H9 (cell line): ENCODE results near the gene HOXC13. TPM values are rescaled to one million over a fixed set of nuclear protein-coding genes. Genes with fewer than 3 reads are reported as not detected.

Experiments
- DNase-seq: peaks from one replicate; pipeline ENCODE4 v3.0.0-alpha.2; 2017
- H2AFZ ChIP-seq: one replicate; pipeline ENCODE4 v1.6.1; 2013; ENCODE audit warnings: mild to moderate bottlenecking, low read length, control low read depth, moderate library complexity
- H2AK5ac ChIP-seq: 2 replicates; pipeline ENCODE4 v1.6.1; 2013; ENCODE audit warnings: low read length, control low read depth, mixed read lengths; ENCODE audit not compliant: insufficient read length
- H2BK120ac ChIP-seq: one replicate; pipeline ENCODE4 v1.6.1; 2013; ENCODE audit warnings: low read depth, mild to moderate bottlenecking, low read length, control low read depth, inconsistent platforms; ENCODE audit not compliant: poor library complexity, severe bottlenecking
- H2BK12ac ChIP-seq: 2 replicates; pipeline ENCODE4 v1.6.1; 2013; ENCODE audit warnings: low read length, control low read depth, mixed read lengths, low read depth; ENCODE audit not compliant: insufficient read length
- H2BK15ac ChIP-seq: 2 replicates; pipeline ENCODE4 v1.6.1; 2013; ENCODE audit warnings: low read depth, low read length, control low read depth
- H2BK20ac ChIP-seq: one replicate; pipeline ENCODE4 v1.6.1; 2013; ENCODE audit warnings: low read depth, mild to moderate bottlenecking, low read length, control low read depth, inconsistent platforms; ENCODE audit not compliant: poor library complexity, severe bottlenecking
- H2BK5ac ChIP-seq: 2 replicates; pipeline ENCODE4 v1.6.1; 2013; ENCODE audit warnings: low read length, control low read depth, mixed read lengths; ENCODE audit not compliant: insufficient read length
- H3K14ac ChIP-seq: 2 replicates; pipeline ENCODE4 v1.6.1; 2013; ENCODE audit warnings: low read length, control low read depth; ENCODE audit not compliant: insufficient read depth
- H3K18ac ChIP-seq: 2 replicates; pipeline ENCODE4 v1.6.1; 2013; ENCODE audit warnings: low read depth, mild to moderate bottlenecking, mixed read lengths, low read length, control low read depth; ENCODE audit not compliant: insufficient read length
- H3K23ac ChIP-seq: 2 replicates; pipeline ENCODE4 v1.6.1; 2013; ENCODE audit warnings: low read length, control low read depth, mixed read lengths, low read depth; ENCODE audit not compliant: insufficient read length
- H3K23me2 ChIP-seq: 2 replicates; pipeline ENCODE4 v1.6.1; 2013; ENCODE audit warnings: low read depth, mild to moderate bottlenecking, mixed read lengths, low read length, control low read depth; ENCODE audit not compliant: insufficient read length, poor library complexity, severe bottlenecking
- H3K27ac ChIP-seq: 2 replicates; pipeline ENCODE4 v1.5.1; 2013; ENCODE audit warnings: low read length, control low read depth, mixed read lengths, low read depth; ENCODE audit not compliant: insufficient read length
- H3K27me3 ChIP-seq: 2 replicates; pipeline ENCODE4 v1.6.1; 2013; ENCODE audit warnings: low read length, control low read depth, inconsistent platforms; ENCODE audit not compliant: insufficient read depth
- H3K4ac ChIP-seq: 2 replicates; pipeline ENCODE4 v1.6.1; 2013; ENCODE audit warnings: low read depth, mild to moderate bottlenecking, control low read depth, inconsistent platforms, low read length, moderate library complexity
- H3K4me1 ChIP-seq: 2 replicates; pipeline ENCODE4 v1.6.1; 2013; ENCODE audit warnings: low read length, control low read depth, inconsistent platforms; ENCODE audit not compliant: insufficient read depth
- H3K4me2 ChIP-seq: 2 replicates; pipeline ENCODE4 v1.6.1; 2013; ENCODE audit warnings: low read length, control low read depth, mixed read lengths; ENCODE audit not compliant: insufficient read length, insufficient read depth
- H3K56ac ChIP-seq: 2 replicates; pipeline ENCODE4 v1.6.1; 2013; ENCODE audit warnings: low read depth, mild to moderate bottlenecking, mixed read lengths, low read length, control low read depth; ENCODE audit not compliant: insufficient read length
- H3K79me1 ChIP-seq: 2 replicates; pipeline ENCODE4 v1.6.1; 2013; ENCODE audit warnings: low read depth, mild to moderate bottlenecking, moderate library complexity, low read length, control low read depth, inconsistent platforms; ENCODE audit not compliant: insufficient read depth, poor library complexity, severe bottlenecking
- H3K79me2 ChIP-seq: 2 replicates; pipeline ENCODE4 v1.6.1; 2013; ENCODE audit warnings: low read length, control low read depth, inconsistent platforms; ENCODE audit not compliant: insufficient read depth
- H3K9ac ChIP-seq: 2 replicates; pipeline ENCODE4 v1.6.1; 2013; ENCODE audit warnings: low read length, control low read depth, mixed read lengths; ENCODE audit not compliant: insufficient read length; ENCODE audit errors: extremely low read depth
- H3K9me3 ChIP-seq: one replicate; pipeline ENCODE4 v1.6.1; 2013; ENCODE audit warnings: low read depth, low read length, inconsistent platforms; ENCODE audit not compliant: control insufficient read depth
- H3T11ph ChIP-seq: one replicate; pipeline ENCODE4 v1.6.1; 2013; ENCODE audit warnings: mild to moderate bottlenecking, low read length, control low read depth, inconsistent platforms
- H4K20me1 ChIP-seq: one replicate; pipeline ENCODE4 v1.6.1; 2013; ENCODE audit not compliant: control insufficient read depth, insufficient read length, insufficient read depth
- H4K5ac ChIP-seq: 2 replicates; pipeline ENCODE4 v1.6.1; 2013; ENCODE audit warnings: low read depth, mild to moderate bottlenecking, mixed read lengths, low read length, control low read depth; ENCODE audit not compliant: insufficient read length
- H4K8ac ChIP-seq: replicated peaks from 2 replicates; pipeline ENCODE4 v1.6.1; 2013; ENCODE audit warnings: low read length, control low read depth, mixed read lengths, low read depth; ENCODE audit not compliant: insufficient read length
- H4K91ac ChIP-seq: 2 replicates; pipeline ENCODE4 v1.6.1; 2013; ENCODE audit warnings: low read depth, mild to moderate bottlenecking, moderate library complexity, mixed read lengths, low read length, control low read depth; ENCODE audit not compliant: insufficient read length
- H3K27ac Mint-ChIP-seq, 3 experiments: 2 replicates in 2 of 3; 3 replicates in 1 of 3; pipeline ENCODE4 v1.8.0; 2020 to 2021; ENCODE audit warnings: mixed read lengths in 3 of 3, mild to moderate bottlenecking in 1 of 3, moderate library complexity in 1 of 3
- H3K27me3 Mint-ChIP-seq: 2 replicates; pipeline ENCODE4 v1.8.0; 2021; ENCODE audit warnings: low read depth, mild to moderate bottlenecking, moderate library complexity, mixed read lengths
- H3K36me3 Mint-ChIP-seq, 3 experiments: 2 replicates in 2 of 3; 3 replicates in 1 of 3; pipeline ENCODE4 v1.8.0; 2020 to 2021; ENCODE audit warnings: low read depth in 3 of 3, mixed read lengths in 3 of 3; ENCODE audit not compliant: insufficient read depth in 1 of 3
- H3K4me1 Mint-ChIP-seq, 2 experiments: 2 replicates each; pipeline ENCODE4 v1.8.0; 2020; ENCODE audit warnings: mixed read lengths in 2 of 2
- H3K4me3 Mint-ChIP-seq, 2 experiments: 2 replicates in 1 of 2; 3 replicates in 1 of 2; pipeline ENCODE4 v1.8.0; 2020 to 2021; ENCODE audit warnings: mild to moderate bottlenecking in 2 of 2, mixed read lengths in 2 of 2, moderate library complexity in 1 of 2
- H3K9me3 Mint-ChIP-seq, 2 experiments: 2 replicates in 1 of 2; 3 replicates in 1 of 2; pipeline ENCODE4 v1.8.0; 2020; ENCODE audit warnings: mild to moderate bottlenecking in 2 of 2, mixed read lengths in 2 of 2, moderate library complexity in 1 of 2
- CTCF ChIP-seq: fragments of 200-600 bp; sonication (generic); conservative IDR thresholded peaks from 3 replicates; pipeline ENCODE4 v1.8.0; 2021; ENCODE audit warnings: antibody characterized with exemption, mild to moderate bottlenecking
- WGBS: extraction: QIAGEN DNeasy Blood & Tissue Kit; methylation state at CpG from one replicate; pipeline ENCODE4 v1.1.7; 2013; ENCODE audit warnings: missing lambda C conversion rate, low lambda C conversion rate, mixed read lengths; ENCODE audit not compliant: insufficient read length; ENCODE audit errors: extremely low coverage; 5-methylcytosine and 5-hydroxymethylcytosine counted together
- total RNA-seq: library from RNA; stranded (reverse); gene quantifications from 2 replicates; pipeline ENCODE4 v1.2.1, GENCODE V29; 2021

Gene HOXC13
- total RNA-seq, 1 experiment from 2014 or later: not detected

- peaks cover 14 to 25% of the 10 kb centered on the region in 2 experiments for H3K4me1 Mint-ChIP-seq
- Histone ChIP-seq H2BK12ac (no peak overlapping the region), H3K4ac (no peak overlapping the region), H3K9ac (no peak overlapping the region), H3K4me2 (no peak overlapping the region), H3K4me1 (no peaks in the 10 kb centered on the region), H3K23me2 (no peaks in the 10 kb centered on the region), H2BK5ac (no peak overlapping the region), H4K20me1 (no peaks in the 10 kb centered on the region), H4K5ac (no peak overlapping the region), H3K27me3 (peaks cover 97% of the 10 kb centered on the region), H4K8ac (no peak overlapping the region), H2BK120ac (no peak overlapping the region), H3K56ac (no peak overlapping the region), H3K79me2 (no peaks in the 10 kb centered on the region), H3K27ac (no peak overlapping the region), H2BK20ac (no peak overlapping the region), H3K9me3 (no peaks in the 10 kb centered on the region), H2AK5ac (no peak overlapping the region), H2BK15ac (no peak overlapping the region), H3K79me1 (no peaks in the 10 kb centered on the region), H3K18ac (no peak overlapping the region), H3K14ac (no peak overlapping the region), H4K91ac (no peak overlapping the region), H3T11ph (no peak overlapping the region), H3K23ac (no peak overlapping the region), H2AFZ (no peak overlapping the region)
- H3K36me3 Mint-ChIP-seq: peaks cover 0 to 8% (median 3%) of the 10 kb centered on the region in 3 experiments; a peak in 3 of 7 replicates
- peaks cover 12 to 15% of the 10 kb centered on the region in 2 experiments for H3K9me3 Mint-ChIP-seq
- H3K27me3 Mint-ChIP-seq: peaks cover 100% of the 10 kb centered on the region
- peak overlapping the region in 1 of 2 experiments; percentile 74; a peak in 3 of 5 replicates for H3K4me3 Mint-ChIP-seq
- no peak overlapping the region for H3K27ac Mint-ChIP-seq
- WGBS: no CpG with 5 or more reads among the region's 31 CpGs
- no peak for TF ChIP-seq CTCF
- DNase-seq: peak; percentile 69
These were observed 37.0 kb downstream of the HOXC13 start for GRCh38 chr12:53975479-53976152.
